ENCODE results near the gene PRSS1. TPM values are rescaled to one million over a fixed set of nuclear protein-coding genes. Genes with fewer than 3 reads are reported as not detected.
"Not testable (repeated sequence)": the region's sequence is repeated elsewhere in the genome, so short reads cannot be mapped to it uniquely, and the experiment has no call there.

The PRSS1 gene
- total RNA-seq, 1 donor from 2014 or later: not detected

DNA sequence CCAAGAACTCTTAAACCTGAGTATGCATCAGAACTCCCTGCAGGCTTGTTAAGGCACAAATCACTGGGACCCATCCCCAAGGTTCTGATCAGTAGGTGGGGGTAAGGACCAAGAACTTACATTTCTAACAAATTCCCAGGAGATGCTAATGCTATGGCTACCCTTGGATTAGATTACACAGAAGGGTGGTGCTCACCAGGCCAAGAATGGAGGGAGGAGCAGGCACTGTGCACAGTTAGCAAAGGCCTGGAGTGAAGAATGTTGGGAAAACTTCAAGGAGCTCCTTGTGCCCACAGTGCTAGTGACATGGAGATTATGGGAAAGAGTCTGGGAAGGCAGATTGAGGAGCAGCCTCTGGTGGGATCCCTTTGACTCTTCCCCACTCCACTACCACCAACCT, 23.4 kb downstream of the PRSS1 start:
- DNase-seq (ENCODE audit: extremely low read depth, low read depth, low spot score): no peak

DNA sequence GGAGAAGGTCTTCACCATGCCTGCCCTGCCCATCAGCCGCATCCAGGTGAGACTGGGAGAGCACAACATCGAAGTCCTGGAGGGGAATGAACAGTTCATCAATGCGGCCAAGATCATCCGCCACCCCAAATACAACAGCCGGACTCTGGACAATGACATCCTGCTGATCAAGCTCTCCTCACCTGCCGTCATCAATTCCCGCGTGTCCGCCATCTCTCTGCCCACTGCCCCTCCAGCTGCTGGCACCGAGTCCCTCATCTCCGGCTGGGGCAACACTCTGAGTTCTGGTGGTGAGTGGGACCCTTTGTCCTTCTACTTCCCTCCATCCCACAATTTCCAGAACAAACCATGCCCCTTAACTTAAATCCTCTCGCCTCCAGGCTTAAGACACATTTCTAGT, 24.0 kb downstream of the PRSS1 start:
- DNase-seq (ENCODE audit: extremely low read depth, low read depth, low spot score): no peak

DNA sequence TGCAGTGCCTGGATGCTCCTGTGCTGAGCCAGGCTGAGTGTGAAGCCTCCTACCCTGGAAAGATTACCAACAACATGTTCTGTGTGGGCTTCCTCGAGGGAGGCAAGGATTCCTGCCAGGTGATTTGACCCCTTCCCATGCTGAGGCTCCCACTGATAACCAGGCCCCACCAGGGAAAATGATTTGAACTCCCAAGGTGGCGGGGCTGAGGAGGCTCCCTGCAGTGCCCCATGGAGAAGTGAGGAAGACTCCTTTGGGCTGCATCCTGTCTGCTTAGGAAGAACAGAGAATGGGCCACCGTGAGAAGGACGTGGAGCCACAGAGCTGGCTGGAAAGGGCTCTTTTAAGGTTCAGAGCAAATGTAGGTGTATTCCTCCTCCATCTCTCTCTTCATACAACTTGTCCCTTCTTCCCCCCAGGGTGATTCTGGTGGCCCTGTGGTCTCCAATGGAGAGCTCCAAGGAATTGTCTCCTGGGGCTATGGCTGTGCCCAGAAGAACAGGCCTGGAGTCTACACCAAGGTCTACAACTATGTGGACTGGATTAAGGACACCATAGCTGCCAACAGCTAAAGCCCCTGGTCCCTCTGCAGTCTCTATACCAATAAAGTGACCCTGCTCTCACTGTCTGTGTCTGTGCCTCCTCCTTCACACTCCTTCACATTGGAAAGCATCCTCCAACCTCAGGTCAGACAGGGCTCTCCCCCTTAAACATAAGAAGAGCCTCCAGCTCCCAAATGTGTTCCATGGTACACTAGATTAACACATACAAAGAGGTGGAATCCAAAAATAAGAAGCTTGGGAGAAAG, 24.9 kb downstream of the PRSS1 start:
- DNase-seq (ENCODE audit: extremely low read depth, low read depth, low spot score): no peak

DNA sequence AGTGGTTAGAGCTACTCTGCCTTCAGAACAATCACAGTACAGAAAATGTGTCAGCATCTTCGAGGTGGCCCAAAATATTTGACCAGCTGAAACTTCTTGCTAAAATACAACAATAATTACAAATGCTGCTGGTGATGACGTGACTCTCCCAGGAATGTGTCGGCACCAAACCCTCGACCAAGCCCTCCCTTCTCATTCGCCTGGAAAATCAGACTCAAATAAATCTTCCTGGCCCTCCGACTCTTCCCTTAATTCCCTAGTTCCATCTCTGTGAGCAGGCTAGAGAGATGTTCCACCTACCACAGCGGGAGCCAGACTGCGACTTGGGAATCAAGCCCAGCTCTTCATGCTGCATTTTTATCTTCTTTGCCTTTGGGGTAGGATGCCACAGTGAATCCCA, 25.6 kb downstream of the PRSS1 start:
- no peak for DNase-seq (ENCODE audit: extremely low read depth, low read depth, low spot score)

DNA sequence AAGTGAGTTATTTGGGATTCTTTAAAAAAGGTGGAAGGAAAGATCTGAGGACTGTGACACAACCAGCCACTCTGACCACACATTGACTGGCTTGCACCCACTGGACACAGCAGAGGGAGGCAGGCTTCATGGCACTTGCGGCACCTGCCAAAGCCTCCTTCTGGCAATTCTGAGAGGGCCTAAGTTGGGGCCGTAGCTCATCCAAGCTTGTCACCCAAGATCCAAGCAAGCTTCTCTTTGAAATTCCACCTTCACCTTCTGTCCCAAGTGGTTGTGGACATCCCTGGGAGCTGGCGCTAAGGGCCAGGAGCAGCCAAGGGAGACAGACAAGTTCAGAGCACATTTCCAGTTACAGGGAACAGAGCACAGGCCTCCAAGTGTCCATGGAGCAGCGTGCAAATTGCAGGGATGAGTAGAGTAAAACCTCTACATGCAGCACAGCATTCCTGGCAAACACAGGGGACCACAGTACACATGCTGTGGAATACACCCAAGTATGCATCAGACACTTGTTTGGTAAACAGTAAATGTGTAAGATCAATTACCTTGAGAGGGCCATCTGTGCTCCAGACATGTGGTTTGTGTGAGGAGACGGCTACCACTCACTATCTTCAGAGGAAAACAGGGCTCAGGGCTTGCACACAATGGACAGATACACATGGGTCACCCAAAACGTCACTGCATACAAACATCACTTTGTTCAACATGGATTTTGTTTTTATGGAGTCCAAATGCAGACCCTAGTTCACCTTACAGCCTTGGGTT, 26.3 kb downstream of the PRSS1 start:
- not testable (repeated sequence) for DNase-seq (ENCODE audit: extremely low read depth, low read depth, low spot score)

DNA sequence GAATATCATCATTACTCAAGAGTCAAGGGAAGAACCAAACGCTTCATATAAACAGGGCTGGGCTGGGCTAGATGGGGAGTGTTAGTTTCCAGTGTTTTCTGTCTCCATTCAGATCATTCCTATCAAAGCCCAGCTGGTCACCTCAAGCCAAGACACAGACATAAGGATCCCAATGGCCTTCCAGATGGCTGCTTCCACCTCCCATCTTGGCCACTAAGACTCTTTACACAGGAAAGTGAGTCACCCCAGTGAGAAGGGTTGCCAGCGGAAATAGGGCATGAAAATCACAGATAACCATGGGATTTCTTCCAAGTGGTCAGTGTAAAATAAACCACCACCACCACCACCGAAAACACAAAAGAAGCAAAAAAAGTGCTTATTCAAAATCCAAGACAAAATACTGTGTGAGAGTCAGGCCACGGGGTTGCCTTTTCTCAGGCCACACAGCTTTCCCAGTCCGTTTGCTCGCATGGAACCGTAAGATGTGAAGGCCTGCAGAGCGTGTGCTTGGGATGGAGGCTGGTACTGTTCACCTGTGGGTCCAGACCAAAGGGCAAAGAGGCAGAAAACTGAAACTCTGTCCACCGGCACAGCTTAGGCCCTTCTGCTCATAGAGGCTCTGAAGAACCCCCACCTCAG, 27.1 kb downstream of the PRSS1 start:
- DNase-seq (ENCODE audit: extremely low read depth, low read depth, low spot score): peak; percentile 51

DNA sequence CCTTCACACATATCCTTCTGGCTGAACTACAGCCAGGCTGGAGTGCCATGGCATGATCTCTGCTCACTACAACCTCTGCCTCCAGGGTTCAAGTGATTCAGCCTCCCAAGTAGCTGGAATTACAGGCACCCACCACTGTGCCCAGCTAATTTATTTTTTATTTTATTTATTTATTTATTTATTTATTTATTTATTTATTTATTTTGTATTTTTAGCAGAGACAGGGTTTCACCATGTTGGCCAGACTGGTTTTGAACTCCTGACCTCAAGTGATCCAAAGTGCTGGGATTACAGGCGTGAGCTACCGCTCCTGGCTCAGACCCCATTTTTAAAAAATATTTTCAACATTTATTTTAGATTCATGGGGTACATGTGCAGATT, 27.6 kb downstream of the PRSS1 start:
- not testable (repeated sequence) for DNase-seq (ENCODE audit: extremely low read depth, low read depth, low spot score)

DNA sequence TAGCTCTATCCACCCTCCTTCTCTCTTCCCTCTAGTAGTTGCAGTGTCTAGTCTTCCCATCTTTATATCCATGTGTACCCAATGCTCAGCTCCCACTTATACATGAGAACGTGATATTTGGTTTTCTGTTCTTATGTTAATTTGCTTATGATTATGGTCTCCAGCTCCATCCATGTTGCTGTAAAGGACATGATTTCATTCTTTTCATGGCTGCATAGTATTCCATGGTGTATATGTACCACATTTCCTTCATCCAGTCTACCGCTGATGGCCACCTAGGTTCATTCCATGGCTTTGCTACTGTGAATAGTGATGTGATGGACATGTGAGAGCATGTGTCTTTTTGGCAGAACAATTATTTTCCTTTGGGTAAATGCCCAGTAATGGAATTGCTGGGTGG, 28.0 kb downstream of the PRSS1 start:
- no peak for DNase-seq (ENCODE audit: extremely low read depth, low read depth, low spot score)

DNA sequence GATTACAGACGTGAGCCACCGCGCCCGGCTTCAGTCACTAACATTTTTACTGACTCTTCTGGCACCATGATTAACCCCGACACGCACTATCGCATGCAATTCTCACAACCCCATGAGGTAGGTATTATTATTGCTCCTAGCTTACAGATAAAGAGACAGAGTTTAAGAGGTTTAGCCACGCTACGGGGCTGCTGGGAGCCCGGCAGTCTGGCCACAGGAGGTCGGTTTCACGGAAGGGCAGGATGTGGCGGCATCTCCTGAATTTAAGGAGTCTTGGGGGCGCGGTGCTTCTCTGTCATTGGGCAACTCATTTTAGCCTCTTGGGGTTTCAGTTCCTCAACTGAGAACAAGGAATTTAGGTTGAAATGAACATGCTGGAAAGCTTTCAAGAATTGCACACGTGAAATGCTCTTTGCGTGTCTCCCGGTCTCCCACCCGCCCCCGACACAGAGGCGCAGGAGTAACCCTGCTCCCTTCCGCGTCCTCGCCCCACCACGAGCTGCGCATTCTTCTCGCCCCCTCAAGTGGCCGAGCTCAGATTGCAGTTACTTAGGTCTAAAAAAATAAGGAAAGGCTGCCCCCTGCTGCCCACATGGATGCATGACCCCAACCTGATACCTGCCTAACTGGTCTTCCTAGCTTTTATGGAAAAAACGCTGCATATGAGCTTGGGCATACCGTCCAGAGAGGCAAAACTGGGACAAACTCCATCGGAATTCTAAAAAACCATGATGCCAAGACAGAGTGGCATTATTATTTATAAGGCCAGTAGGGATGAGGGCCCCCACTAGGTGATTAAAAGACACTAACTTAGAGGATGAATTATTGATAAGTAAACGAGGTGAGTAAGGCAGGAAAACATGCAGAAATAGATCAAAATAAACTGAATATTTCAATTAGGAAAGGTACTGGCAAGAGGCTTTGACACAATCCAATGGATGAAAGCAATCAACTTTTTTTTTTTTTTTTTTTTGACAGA, 33.9 kb downstream of the PRSS1 start:
- DNase-seq (ENCODE audit: extremely low read depth, low read depth, low spot score): peak; percentile 84

DNA sequence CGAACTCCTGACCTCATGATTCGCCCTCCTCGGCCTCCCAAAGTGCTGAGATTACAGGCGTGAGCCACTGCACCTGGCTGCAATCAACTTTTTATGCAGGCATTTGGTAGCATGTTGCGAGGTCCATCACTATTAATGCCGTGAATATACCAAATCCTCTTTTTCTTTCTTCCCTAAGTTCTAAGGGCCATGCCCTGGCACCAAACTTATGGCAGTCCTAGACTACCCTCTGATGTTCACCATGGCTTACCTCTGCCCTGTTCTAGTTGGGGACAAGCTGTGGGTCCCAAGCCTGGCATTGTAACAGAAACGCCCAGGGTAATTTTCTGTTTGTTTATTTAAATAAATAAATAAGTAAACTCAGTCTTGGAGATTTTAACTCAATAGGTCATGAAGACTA, 34.8 kb downstream of the PRSS1 start:
- DNase-seq (ENCODE audit: extremely low read depth, low read depth, low spot score): no peak

DNA sequence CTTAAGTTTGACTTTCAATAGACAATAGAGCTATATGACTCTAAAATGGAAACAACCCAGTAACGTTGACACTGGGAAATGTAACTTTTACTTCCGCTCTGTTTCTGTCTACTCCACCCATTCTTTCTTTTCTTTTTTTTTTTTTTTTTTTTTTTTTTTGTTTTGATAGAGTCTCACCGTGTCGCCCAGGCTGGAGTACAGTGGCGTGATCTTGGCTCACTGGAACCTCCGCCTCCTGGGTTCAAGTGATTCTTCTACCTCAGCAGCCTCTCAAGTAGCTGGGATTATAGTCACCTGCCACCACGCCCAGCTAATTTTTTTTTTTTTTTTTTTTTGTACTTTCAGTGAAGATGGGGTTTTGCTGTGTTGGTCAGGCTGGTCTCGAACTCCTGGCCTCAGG, 35.4 kb downstream of the PRSS1 start:
- DNase-seq (ENCODE audit: extremely low read depth, low read depth, low spot score): no peak

DNA sequence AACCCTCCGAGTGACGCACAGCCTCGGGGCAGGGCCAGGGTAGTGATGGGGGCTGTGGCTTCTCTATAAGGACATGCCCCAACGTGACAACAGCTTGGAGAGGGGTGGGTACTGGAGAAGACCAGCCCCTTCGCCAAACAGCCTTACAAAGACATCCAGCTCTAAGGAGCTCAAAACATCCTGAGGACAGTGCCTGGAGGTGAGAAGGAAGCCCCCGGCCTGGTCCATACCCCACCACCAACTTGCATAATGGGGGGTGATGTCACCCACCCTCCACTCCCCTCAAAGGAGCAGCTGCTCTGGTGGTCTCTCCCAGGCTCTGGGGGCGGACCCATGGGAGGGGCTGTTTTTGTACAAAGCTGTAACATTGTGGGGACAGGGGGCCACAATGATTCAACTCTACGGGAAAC, 36.6 kb downstream of the PRSS1 start:
- DNase-seq (ENCODE audit: extremely low read depth, low read depth, low spot score): no peak

DNA sequence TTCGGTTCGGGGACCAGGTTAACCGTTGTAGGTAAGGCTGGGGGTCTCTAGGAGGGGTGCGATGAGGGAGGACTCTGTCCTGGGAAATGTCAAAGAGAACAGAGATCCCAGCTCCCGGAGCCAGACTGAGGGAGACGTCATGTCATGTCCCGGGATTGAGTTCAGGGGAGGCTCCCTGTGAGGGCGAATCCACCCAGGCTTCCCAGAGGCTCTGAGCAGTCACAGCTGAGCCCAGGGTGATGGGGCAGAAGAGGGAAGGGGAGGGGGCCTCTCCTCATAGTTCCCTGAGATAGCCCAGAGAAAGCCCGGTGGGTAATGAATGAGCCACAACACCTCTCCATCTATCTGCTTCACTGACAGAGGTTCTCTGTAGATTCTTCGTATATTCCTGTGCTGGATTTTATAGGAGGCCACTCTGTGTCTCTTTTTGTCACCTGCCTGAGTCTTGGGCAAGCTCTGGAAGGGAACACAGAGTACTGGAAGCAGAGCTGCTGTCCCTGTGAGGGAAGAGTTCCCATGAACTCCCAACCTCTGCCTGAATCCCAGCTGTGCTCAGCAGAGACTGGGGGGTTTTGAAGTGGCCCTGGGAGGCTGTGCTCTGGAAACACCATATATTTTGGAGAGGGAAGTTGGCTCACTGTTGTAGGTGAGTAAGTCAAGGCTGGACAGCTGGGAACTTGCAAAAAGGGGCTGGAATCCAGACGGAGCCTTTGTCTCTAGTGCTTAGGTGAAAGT, 37.9 kb downstream of the PRSS1 start:
- DNase-seq (ENCODE audit: extremely low read depth, low read depth, low spot score): no peak

DNA sequence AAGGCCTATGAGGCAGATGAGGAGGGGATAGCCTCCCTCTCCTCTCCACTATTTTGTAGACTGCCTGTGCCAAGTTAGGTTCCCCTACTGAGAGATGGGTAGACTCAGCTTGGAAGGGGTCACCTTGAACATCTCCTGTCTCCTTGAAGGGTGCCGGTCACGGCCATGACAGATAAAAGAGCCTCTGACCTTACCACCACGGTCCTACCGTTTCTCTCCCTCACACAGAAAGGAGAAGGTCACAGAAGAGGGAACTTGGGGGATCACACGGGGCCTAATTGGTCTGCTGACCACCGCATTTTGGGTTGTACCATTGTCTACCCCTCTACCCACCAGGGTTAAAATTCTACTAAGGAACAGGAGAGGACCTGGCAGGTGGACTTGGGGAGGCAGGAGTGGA, 38.5 kb downstream of the PRSS1 start:
- no peak for DNase-seq (ENCODE audit: extremely low read depth, low read depth, low spot score)

DNA sequence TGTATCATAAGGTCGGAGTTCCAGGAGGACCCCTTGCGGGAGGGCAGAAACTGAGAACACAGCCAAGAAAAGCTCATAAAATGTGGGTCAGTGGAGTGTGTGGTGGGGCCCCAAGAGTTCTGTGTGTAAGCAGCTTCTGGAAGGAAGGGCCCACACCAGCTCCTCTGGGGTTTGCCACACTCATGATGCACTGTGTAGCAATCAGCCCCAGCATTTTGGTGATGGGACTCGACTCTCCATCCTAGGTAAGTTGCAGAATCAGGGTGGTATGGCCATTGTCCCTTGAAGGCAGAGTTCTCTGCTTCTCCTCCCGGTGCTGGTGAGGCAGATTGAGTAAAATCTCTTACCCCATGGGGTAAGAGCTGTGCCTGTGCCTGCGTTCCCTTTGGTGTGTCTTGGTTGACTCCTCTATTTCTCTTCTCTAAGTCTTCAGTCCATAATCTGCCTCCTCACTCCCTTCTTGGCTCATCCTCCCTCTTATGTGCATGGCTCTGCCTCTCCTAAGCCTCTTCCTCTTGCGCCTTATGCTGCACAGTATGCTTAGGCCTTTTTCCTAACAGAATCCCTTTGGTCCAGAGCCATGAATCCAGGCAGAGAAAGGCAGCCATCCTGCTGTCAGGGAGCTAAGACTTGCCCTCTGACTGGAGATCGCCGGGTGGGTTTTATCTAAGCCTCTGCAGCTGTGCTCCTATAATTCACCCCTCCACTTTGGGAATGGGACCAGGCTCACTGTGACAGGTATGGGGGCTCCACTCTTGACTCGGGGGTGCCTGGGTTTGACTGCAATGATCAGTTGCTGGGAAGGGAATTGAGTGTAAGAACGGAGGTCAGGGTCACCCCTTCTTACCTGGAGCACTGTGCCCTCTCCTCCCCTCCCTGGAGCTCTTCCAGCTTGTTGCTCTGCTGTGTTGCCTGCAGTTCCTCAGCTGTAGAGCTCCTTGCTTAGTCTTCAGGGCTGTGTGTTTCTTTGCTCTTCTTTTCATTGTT, 39.3 kb downstream of the PRSS1 start:
- DNase-seq (ENCODE audit: extremely low read depth, low read depth, low spot score): no peak

DNA sequence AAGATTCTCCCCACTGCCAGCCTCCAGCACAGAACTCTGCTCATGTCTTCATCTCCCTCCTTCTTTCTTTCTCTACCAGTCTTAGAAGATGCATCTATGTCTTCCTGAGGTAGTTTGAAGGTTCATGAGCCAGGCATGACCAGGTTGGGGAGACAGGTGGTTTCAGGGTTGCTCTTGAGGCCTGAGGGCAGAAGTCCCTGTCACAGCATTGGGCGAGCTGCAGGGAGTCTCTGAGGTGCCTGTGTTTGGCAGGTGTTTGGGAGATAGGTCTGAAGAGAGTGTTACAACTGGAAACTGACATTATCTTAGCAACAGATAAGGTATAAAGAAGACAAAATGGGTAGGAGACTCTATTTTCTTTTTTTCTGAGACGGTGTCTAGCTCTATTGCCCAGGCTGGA, 40.2 kb downstream of the PRSS1 start:
- no peak for DNase-seq (ENCODE audit: extremely low read depth, low read depth, low spot score)

DNA sequence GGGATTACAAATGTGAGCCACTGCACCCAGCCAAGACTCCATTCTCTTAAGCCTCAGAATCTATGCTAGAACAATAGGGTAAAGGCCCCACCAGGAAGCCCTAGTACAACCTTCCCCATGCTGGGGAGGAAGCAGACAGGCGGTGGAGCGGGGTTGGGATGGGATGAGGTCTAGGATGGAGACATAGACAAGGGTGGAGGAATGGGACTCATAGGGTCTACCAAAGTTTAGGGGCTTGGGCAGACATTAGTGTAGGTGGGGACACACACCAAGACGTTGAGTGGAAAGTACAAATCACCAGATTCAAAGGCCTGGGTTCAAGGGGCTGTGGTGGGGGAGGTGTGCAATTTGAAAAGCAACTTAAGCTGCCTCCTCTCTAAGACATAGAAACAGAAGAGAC, 40.8 kb downstream of the PRSS1 start:
- no peak for DNase-seq (ENCODE audit: extremely low read depth, low read depth, low spot score)

DNA sequence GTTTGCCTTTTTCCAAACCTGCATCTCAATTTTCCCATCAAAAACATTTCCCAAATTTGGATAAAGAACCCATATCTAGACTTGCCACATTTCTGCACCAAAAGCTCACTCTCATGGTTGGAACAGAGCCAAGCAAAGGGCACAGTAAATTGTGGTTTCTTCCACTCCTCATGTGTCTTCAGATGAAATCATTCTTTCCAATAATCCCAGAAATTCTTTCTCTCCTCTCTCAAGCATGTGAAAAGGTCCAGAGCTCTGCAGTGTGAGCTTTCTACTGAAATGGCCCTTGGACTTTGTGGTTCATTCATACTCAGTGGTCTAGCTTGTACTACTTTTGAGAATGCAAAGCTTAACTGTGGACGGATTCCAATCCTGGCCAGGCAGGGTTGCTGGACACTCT, 41.3 kb downstream of the PRSS1 start:
- DNase-seq (ENCODE audit: extremely low read depth, low read depth, low spot score): no peak

DNA sequence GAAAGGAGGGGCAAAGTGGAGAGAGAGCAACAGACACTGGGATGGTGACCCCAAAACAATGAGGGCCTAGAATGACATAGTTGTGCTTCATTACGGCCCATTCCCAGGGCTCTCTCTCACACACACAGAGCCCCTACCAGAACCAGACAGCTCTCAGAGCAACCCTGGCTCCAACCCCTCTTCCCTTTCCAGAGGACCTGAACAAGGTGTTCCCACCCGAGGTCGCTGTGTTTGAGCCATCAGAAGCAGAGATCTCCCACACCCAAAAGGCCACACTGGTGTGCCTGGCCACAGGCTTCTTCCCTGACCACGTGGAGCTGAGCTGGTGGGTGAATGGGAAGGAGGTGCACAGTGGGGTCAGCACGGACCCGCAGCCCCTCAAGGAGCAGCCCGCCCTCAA, 42.2 kb downstream of the PRSS1 start:
- no peak for DNase-seq (ENCODE audit: extremely low read depth, low read depth, low spot score)

Measured in glomerular endothelial cell (primary cell).